ENCODE measurements around the gene BRAT1. TPM values are rescaled to one million over a fixed set of nuclear protein-coding genes. Genes with fewer than 3 reads are reported as not detected.

BRAT1 gene
- polyA plus RNA-seq, 1 donor from 2014 or later: 60.3 TPM

GRCh38 chr7:2520761-2521290 lies 34.5 kb downstream of the BRAT1 start:
- no peak overlapping the region for H3K9ac ChIP-seq (ENCODE audit: low read length)
- H2AFZ ChIP-seq (ENCODE audit: low read depth, low read length): no peak overlapping the region
- peaks cover 34% of the 10 kb centered on the region for H3K79me2 ChIP-seq (replicated peaks; ENCODE audit: insufficient read depth, low read length)
- H3K27ac ChIP-seq (ENCODE audit: low read length): no peak overlapping the region
- no peak for TF ChIP-seq SMC3 (conservative IDR thresholded peaks at IDR 0.05; ENCODE audit: poor library complexity)
- TF ChIP-seq RAD21 (conservative IDR thresholded peaks at IDR 0.05): no peak
- no peak for TF ChIP-seq EZH2 (IDR thresholded peaks at IDR 0.05; ENCODE audit: borderline replicate concordance, insufficient read depth, low read length, poor library complexity, severe bottlenecking)
- no peak for TF ChIP-seq MXI1 (conservative IDR thresholded peaks at IDR 0.05; ENCODE audit: poor library complexity, severe bottlenecking)
- no peak for TF ChIP-seq TAF1 (IDR thresholded peaks at IDR 0.05; ENCODE audit: low read depth)
- no peak for TF ChIP-seq POLR2AphosphoS5 (IDR thresholded peaks at IDR 0.05)
- TF ChIP-seq EP300 (conservative IDR thresholded peaks at IDR 0.05; ENCODE audit: poor library complexity, severe bottlenecking): no peak
- no peak for TF ChIP-seq REST (IDR thresholded peaks at IDR 0.05; ENCODE audit: borderline replicate concordance)
- TF ChIP-seq CTCF (IDR thresholded peaks at IDR 0.05; ENCODE audit: poor library complexity, severe bottlenecking): no peak
- H3K4me3 ChIP-seq (ENCODE audit: low read length): peak overlapping the region; percentile 57
- no peaks in the 10 kb centered on the region for H3K9me3 ChIP-seq (ENCODE audit: low read length)
- no peak overlapping the region for H3K4me2 ChIP-seq (ENCODE audit: low read length)
- no peaks in the 10 kb centered on the region for H3F3A ChIP-seq (ENCODE audit: insufficient read depth, low read length, poor library complexity, severe bottlenecking)
- peaks cover 10% of the 10 kb centered on the region for H3K27me3 ChIP-seq (ENCODE audit: insufficient read depth, low read depth, low read length)
- H3K36me3 ChIP-seq (ENCODE audit: insufficient read depth, low read length): no peaks in the 10 kb centered on the region
- H3K9me2 ChIP-seq (ENCODE audit: insufficient read depth, low read length): no peaks in the 10 kb centered on the region
- H4K20me1 ChIP-seq (ENCODE audit: insufficient read depth): no peaks in the 10 kb centered on the region

GRCh38 chr7:2520131-2520760 lies 35.1 kb downstream of the BRAT1 start:
- H3K27me3 ChIP-seq (ENCODE audit: insufficient read depth, low read depth, low read length): peaks cover 10% of the 10 kb centered on the region
- TF ChIP-seq EP300 (conservative IDR thresholded peaks at IDR 0.05; ENCODE audit: poor library complexity, severe bottlenecking) (no peak), RAD21 (conservative IDR thresholded peaks at IDR 0.05) (no peak), POLR2AphosphoS5 (IDR thresholded peaks at IDR 0.05) (no peak), TAF1 (IDR thresholded peaks at IDR 0.05; ENCODE audit: low read depth) (no peak), SMC3 (conservative IDR thresholded peaks at IDR 0.05; ENCODE audit: poor library complexity) (no peak)
- no peaks in the 10 kb centered on the region for H4K20me1 ChIP-seq (ENCODE audit: insufficient read depth)
- no peaks in the 10 kb centered on the region for H3K36me3 ChIP-seq (ENCODE audit: insufficient read depth, low read length)
- no peak overlapping the region for H3K27ac ChIP-seq (ENCODE audit: low read length)
- H3F3A ChIP-seq (ENCODE audit: insufficient read depth, low read length, poor library complexity, severe bottlenecking): no peaks in the 10 kb centered on the region
- H3K4me3 ChIP-seq (ENCODE audit: low read length): peak overlapping the region; percentile 57
- peaks cover 34% of the 10 kb centered on the region for H3K79me2 ChIP-seq (replicated peaks; ENCODE audit: insufficient read depth, low read length)
- no peaks in the 10 kb centered on the region for H3K9me2 ChIP-seq (ENCODE audit: insufficient read depth, low read length)
- H3K9ac ChIP-seq (ENCODE audit: low read length): no peak overlapping the region
- H3K4me2 ChIP-seq (ENCODE audit: low read length): no peak overlapping the region
- no peaks in the 10 kb centered on the region for H3K9me3 ChIP-seq (ENCODE audit: low read length)
- H2AFZ ChIP-seq (ENCODE audit: low read depth, low read length): no peak overlapping the region
